GM19455 (cell line): Measurements from ENCODE around the gene RBM38.

Experiments used
- ATAC-seq: cut with Tn5 transposase; IDR thresholded peaks from one replicate; pipeline ENCODE4 v1.9.1; 2021; ENCODE audit not compliant: unreplicated experiment

Gene RBM38

GRCh38 chr20:57449398-57450354 is 58.5 kb downstream of the RBM38 start:
- ATAC-seq = no peak

- ATAC-seq = peak; percentile 77
Measured at GRCh38 chr20:57450419-57450818, 59.2 kb downstream of the RBM38 start.

DNA sequence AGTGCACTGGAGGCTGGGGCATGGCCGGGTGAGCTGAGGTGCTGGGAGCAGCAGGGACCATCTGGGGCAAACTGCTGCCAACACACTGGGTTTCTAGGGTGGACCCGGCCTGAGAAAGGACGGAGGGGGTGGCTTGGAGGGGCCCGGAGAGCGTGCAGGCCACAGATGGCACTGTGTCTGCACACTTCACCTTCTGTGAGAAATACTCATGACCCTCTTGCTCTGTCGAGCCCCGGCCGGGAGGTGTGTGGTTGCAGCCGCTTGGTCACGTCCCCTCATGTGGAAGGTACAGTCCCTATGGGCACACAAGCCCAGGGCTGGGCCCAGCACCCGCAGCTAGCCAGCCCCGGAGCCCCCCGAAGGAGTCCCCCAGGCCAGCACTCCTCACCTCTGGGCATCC is 59.7 kb downstream of the RBM38 start:
- no peak for ATAC-seq

DNA sequence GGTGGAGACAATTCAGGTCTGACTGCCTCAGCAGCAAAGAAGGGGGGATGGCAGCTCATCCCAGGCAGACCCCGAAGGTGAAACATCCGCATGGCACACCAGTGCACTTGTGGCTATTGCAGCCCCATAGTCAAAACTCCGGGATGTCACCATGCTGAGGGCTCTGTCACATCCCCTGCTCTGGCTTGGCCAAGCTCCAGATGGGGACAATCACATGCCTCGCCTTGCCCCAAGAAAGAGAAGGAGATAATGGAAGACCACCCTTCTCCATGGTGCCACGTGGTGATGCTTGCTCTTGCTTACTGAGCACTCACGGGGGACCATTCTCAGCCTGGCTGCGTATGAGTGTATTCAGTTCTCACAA is 60.2 kb downstream of the RBM38 start:
- no peak for ATAC-seq

DNA sequence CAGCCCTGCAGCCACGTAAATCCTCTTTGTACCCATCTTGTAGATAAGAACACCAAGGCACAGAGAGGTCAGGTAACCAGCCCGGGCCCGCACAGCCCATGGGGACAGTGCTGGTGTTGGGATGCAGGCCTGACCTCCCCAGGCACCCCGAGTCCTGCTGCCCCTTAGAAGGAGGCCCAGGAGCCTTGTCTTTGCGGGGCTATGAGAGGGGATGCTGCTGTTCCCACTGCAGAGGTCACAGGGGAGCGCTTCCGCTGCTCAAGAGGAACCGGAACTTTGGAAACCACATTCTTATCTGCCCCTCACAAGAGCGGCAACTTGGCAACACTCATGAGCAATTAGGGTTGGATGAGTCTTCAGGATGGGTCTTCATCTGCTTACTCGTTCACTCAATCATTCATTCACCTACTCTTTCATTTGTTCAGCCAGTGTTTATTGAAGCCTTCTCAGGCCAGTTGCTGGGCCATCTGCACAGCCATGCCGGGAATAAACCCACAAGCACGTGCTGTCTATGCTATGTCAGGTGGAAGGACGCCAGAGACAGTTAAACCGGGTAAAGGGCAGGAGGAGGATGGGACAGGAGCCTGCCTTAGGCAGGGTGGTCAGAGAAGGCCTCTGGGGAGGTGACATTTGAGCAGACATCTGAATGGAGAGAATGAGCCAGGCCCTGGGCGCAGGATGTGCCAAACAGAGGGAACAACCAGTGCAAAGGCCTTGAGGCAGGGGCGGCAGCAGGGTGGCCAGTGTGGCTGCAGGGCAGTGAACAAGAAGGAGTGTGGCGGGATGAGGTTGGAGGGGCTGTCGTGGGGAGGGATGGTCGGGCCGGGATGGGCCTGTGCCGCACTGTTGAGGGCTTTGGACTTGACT is 60.8 kb downstream of the RBM38 start:
- ATAC-seq = no peak

- ATAC-seq = no peak
Measured at GRCh38 chr20:57455386-57455785, 64.2 kb downstream of the RBM38 start.

GRCh38 chr20:57456116-57456515 is 64.9 kb downstream of the RBM38 start:
- no peak for ATAC-seq

GRCh38 chr20:57457243-57458095 is 66.3 kb downstream of the RBM38 start:
- ATAC-seq = no peak

GRCh38 chr20:57458400-57459160 is 67.4 kb downstream of the RBM38 start:
- no peak for ATAC-seq
